Astrocyte (in vitro differentiated cells and primary cell): Measurements from ENCODE around the gene MEAF6. TPM values are rescaled to one million over a fixed set of nuclear protein-coding genes. Genes with fewer than 3 reads are reported as not detected.
A peak's percentile ranks its signal among the peaks of the same experiment; 100 is the strongest.
"Not testable (repeated sequence)": the region's sequence is repeated elsewhere in the genome, so short reads cannot be mapped to it uniquely, and the experiment has no call there.

Source experiments
- DNase-seq: peaks from one replicate; pipeline ENCODE4 v3.0.0-alpha.2; 2010; ENCODE audit warnings: low read depth
- FAIRE-seq: peaks from 2 replicates; lab custom pipeline; 2011; peaks lifted over from hg19 to GRCh38; lab: Jason Lieb, UNC
- H2AFZ ChIP-seq: 2 replicates; pipeline ENCODE4 v1.6.0; 2012; ENCODE audit warnings: low read depth, low read length, inconsistent platforms
- H3K27ac ChIP-seq: 2 replicates; pipeline ENCODE4 v1.5.1; 2011; ENCODE audit warnings: low read depth, low read length, inconsistent platforms
- H3K27me3 ChIP-seq: 2 replicates; pipeline ENCODE4 v1.6.0; 2011; ENCODE audit warnings: low read length, inconsistent platforms; ENCODE audit not compliant: insufficient read depth
- H3K36me3 ChIP-seq: 2 replicates; pipeline ENCODE4 v1.5.1; 2011; ENCODE audit warnings: low read length, inconsistent platforms; ENCODE audit not compliant: insufficient read depth
- H3K4me1 ChIP-seq: 2 replicates; pipeline ENCODE4 v1.5.1; 2011; ENCODE audit warnings: low read length, inconsistent platforms; ENCODE audit not compliant: insufficient read depth
- H3K4me2 ChIP-seq: 2 replicates; pipeline ENCODE4 v1.6.0; 2012; ENCODE audit warnings: low read length, inconsistent platforms
- H3K4me3 ChIP-seq: 2 replicates; pipeline ENCODE4 v1.5.1; 2011; ENCODE audit warnings: low read depth, mild to moderate bottlenecking, low read length, inconsistent platforms; ENCODE audit not compliant: insufficient read depth
- H3K79me2 ChIP-seq: 2 replicates; pipeline ENCODE4 v1.6.0; 2012; ENCODE audit warnings: mild to moderate bottlenecking, low read length, inconsistent platforms; ENCODE audit not compliant: insufficient read depth
- H3K9ac ChIP-seq: 2 replicates; pipeline ENCODE4 v1.6.0; 2012; ENCODE audit warnings: mild to moderate bottlenecking, low read length, inconsistent platforms
- H3K9me3 ChIP-seq: 2 replicates; pipeline ENCODE4 v1.5.1; 2012; ENCODE audit warnings: low read depth, mild to moderate bottlenecking, low read length, inconsistent platforms; ENCODE audit not compliant: insufficient read depth
- H4K20me1 ChIP-seq: 2 replicates; pipeline ENCODE4 v1.6.0; 2012; ENCODE audit warnings: low read length, inconsistent platforms; ENCODE audit not compliant: insufficient read depth
- H3K27ac Mint-ChIP-seq: one replicate; pipeline ENCODE4 v1.8.0; 2021; ENCODE audit warnings: mild to moderate bottlenecking, mixed read lengths; ENCODE audit not compliant: unreplicated experiment
- H3K27me3 Mint-ChIP-seq: one replicate; pipeline ENCODE4 v1.8.0; 2021; ENCODE audit warnings: low read depth, mixed read lengths; ENCODE audit not compliant: unreplicated experiment
- H3K36me3 Mint-ChIP-seq: one replicate; pipeline ENCODE4 v1.8.0; 2021; ENCODE audit warnings: low read depth, mixed read lengths; ENCODE audit not compliant: unreplicated experiment
- H3K4me1 Mint-ChIP-seq: one replicate; pipeline ENCODE4 v1.8.0; 2021; ENCODE audit warnings: low read depth, mixed read lengths; ENCODE audit not compliant: unreplicated experiment
- H3K4me3 Mint-ChIP-seq: one replicate; pipeline ENCODE4 v1.8.0; 2021; ENCODE audit warnings: mild to moderate bottlenecking, moderate library complexity, mixed read lengths; ENCODE audit not compliant: unreplicated experiment
- H3K9me3 Mint-ChIP-seq: one replicate; pipeline ENCODE4 v1.8.0; 2021; ENCODE audit warnings: mild to moderate bottlenecking, mixed read lengths; ENCODE audit not compliant: unreplicated experiment
- CTCF ChIP-seq: IDR thresholded peaks from 2 replicates; pipeline ENCODE4 v1.5.1; 2011; ENCODE audit warnings: low read depth, mild to moderate bottlenecking, inconsistent platforms, low read length, moderate library complexity; ENCODE audit not compliant: insufficient read depth
- EZH2 ChIP-seq: IDR thresholded peaks from 2 replicates; pipeline ENCODE4 v1.6.1; 2012; ENCODE audit warnings: mild to moderate bottlenecking, low read length, inconsistent platforms; ENCODE audit not compliant: insufficient read depth
- total RNA-seq: library from RNA; stranded (reverse); gene quantifications from 2 replicates; pipeline ENCODE4 v1.2.1, GENCODE V29; 2021

MEAF6 gene
- total RNA-seq, 1 donor from 2014 or later, result 49.0 TPM

- FAIRE-seq (no peak), DNase-seq (no peak)
- TF ChIP-seq CTCF (peak; percentile 38), EZH2 (no peak)
- Mint-ChIP-seq H3K36me3 (peaks cover 11% of the 10 kb centered on the region), H3K27me3 (no peaks in the 10 kb centered on the region), H3K4me3 (no peak overlapping the region), H3K4me1 (peaks cover 8% of the 10 kb centered on the region), H3K9me3 (no peaks in the 10 kb centered on the region), H3K27ac (no peak overlapping the region)
- H3K27me3 ChIP-seq, result no peaks in the 10 kb centered on the region
- H3K4me1 ChIP-seq, result peaks cover 10% of the 10 kb centered on the region
- no peaks in the 10 kb centered on the region for H3K9me3 ChIP-seq
- H3K79me2 ChIP-seq, result no peaks in the 10 kb centered on the region
- no peak overlapping the region for H2AFZ ChIP-seq
- no peak overlapping the region for H3K4me3 ChIP-seq
- H3K36me3 ChIP-seq, result peaks cover 16% of the 10 kb centered on the region
- no peaks in the 10 kb centered on the region for H4K20me1 ChIP-seq
- H3K9ac ChIP-seq, result no peak overlapping the region
- H3K27ac ChIP-seq, result no peak overlapping the region
- H3K4me2 ChIP-seq, result no peak overlapping the region
Observed at GRCh38 chr1:37561133-37562132, 46.9 kb upstream of the MEAF6 start.

- Histone ChIP-seq H2AFZ (no peak overlapping the region), H3K9me3 (no peaks in the 10 kb centered on the region), H3K4me1 (peaks cover 14% of the 10 kb centered on the region), H4K20me1 (no peaks in the 10 kb centered on the region), H3K27ac (no peak overlapping the region), H3K4me3 (no peak overlapping the region), H3K79me2 (no peaks in the 10 kb centered on the region), H3K4me2 (no peak overlapping the region), H3K9ac (no peak overlapping the region), H3K36me3 (peaks cover 8% of the 10 kb centered on the region), H3K27me3 (no peaks in the 10 kb centered on the region)
- FAIRE-seq (no peak), DNase-seq (no peak)
- H3K4me3 Mint-ChIP-seq, result no peak overlapping the region
- TF ChIP-seq CTCF, result no peak
- TF ChIP-seq EZH2, result no peak
- no peaks in the 10 kb centered on the region for H3K27me3 Mint-ChIP-seq
- H3K4me1 Mint-ChIP-seq, result peaks cover 8% of the 10 kb centered on the region
- H3K36me3 Mint-ChIP-seq, result peaks cover 11% of the 10 kb centered on the region
- no peaks in the 10 kb centered on the region for H3K9me3 Mint-ChIP-seq
- no peak overlapping the region for H3K27ac Mint-ChIP-seq
Observed at GRCh38 chr1:37560401-37561132, 46.0 kb upstream of the MEAF6 start.

GRCh38 chr1:37559957-37560379 is 45.4 kb upstream of the MEAF6 start:
- H3K9me3 ChIP-seq, H3K4me3 Mint-ChIP-seq, H3K27ac ChIP-seq, H3K27ac Mint-ChIP-seq, H3K9ac ChIP-seq, H3K9me3 Mint-ChIP-seq, H3K27me3 Mint-ChIP-seq, H3K4me1 Mint-ChIP-seq, H2AFZ ChIP-seq, H3K4me3 ChIP-seq, DNase-seq, H3K79me2 ChIP-seq, H3K4me2 ChIP-seq, H3K27me3 ChIP-seq, FAIRE-seq, H3K36me3 ChIP-seq, H4K20me1 ChIP-seq: not testable (repeated sequence)
- peaks cover 14% of the 10 kb centered on the region for H3K4me1 ChIP-seq
- H3K36me3 Mint-ChIP-seq, result peaks cover 11% of the 10 kb centered on the region
